ENCODE data around the gene SLC29A3.

DNA sequence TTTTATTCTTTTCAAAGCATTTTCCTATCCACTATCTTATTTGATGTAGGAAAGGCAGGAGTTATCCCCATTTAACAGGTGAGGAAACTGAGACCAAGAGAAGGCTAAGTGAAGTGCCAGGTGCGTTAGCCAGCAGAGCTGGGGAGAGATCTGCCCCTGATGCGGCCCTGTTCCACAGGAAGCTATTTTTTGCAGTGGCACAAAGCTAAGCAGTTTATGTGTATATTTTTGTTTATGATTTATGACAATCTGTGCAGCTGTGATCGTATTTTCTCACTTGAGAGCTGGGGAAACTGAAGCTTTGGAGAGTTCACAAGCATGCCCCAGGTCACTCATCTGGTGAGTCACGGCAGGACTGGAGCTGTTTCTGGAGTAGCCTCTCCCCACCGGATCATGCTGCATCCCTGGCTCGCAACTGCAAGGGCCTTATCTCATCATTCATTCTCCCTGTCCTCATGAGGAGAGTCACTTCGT, 38.8 kb downstream of the SLC29A3 start:
- TF ChIP-seq EZH2 (IDR thresholded peaks at IDR 0.05) (no peak), FOXP2 (optimal IDR thresholded peaks at IDR 0.05; ENCODE audit: control extremely low read depth, extremely low read length, insufficient read depth) (no peak)

All from SK-N-MC (cell line).